Liver (tissue), 3 donors: ENCODE results near the gene IGFL4.

ENCODE experiments used
- EGR1 ChIP-seq, 2 donors: IDR thresholded peaks; 2 replicates each; pipeline ENCODE4 v1.6.1; 2016 to 2018; ENCODE audit warnings: antibody characterized with exemption in 2 of 2, low read depth in 2 of 2
- FOXA1 ChIP-seq: IDR thresholded peaks from 2 replicates; pipeline ENCODE4 v1.6.1; 2016; ENCODE audit warnings: antibody characterized with exemption
- GABPA ChIP-seq, 2 donors: IDR thresholded peaks in 1 of 2; conservative IDR thresholded peaks in 1 of 2; 2 replicates each; pipeline ENCODE4 v1.6.1; 2016; ENCODE audit warnings: antibody characterized with exemption in 2 of 2, mild to moderate bottlenecking in 1 of 2, moderate library complexity in 1 of 2
- TF ChIP-seq, protein P1 (sequence below): fragments of 150-350 bp; IDR thresholded peaks from 2 replicates; pipeline ENCODE4 v1.5.1; 2017; ENCODE audit warnings: improper control_type of control experiment, low read depth, low read length; ENCODE audit not compliant: missing input control
- TF ChIP-seq, protein P2 (sequence below): IDR thresholded peaks from 2 replicates; pipeline ENCODE4 v1.6.1; 2016; ENCODE audit warnings: antibody characterized with exemption
- donor health status: healthy.
- donor health status: healthy.

DNA sequence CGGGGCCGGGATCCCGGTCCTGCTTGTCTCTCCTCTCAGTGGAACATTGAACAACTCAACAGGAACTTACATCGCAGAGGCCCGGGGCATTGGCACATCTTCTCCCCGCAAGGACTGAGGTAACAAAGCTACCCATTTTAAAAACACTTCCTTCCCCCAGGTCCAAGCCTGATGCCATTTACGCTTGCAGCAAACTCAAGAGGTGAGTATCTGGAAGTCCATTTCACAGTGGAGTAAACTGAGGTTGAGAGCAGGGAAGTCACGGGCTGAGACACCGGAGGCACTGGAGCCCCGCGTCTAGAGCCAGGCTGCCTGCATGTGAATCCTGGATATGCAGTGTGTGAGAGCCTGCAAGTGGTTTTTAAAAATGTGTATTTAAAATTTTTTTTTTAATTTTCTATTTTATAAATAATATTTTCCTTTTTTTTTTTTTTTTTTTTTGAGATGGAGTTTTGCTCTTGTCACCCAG lies 17.5 kb downstream of the IGFL4 start:
- TF ChIP-seq, protein P1, sequence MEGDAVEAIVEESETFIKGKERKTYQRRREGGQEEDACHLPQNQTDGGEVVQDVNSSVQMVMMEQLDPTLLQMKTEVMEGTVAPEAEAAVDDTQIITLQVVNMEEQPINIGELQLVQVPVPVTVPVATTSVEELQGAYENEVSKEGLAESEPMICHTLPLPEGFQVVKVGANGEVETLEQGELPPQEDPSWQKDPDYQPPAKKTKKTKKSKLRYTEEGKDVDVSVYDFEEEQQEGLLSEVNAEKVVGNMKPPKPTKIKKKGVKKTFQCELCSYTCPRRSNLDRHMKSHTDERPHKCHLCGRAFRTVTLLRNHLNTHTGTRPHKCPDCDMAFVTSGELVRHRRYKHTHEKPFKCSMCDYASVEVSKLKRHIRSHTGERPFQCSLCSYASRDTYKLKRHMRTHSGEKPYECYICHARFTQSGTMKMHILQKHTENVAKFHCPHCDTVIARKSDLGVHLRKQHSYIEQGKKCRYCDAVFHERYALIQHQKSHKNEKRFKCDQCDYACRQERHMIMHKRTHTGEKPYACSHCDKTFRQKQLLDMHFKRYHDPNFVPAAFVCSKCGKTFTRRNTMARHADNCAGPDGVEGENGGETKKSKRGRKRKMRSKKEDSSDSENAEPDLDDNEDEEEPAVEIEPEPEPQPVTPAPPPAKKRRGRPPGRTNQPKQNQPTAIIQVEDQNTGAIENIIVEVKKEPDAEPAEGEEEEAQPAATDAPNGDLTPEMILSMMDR: no peak
- TF ChIP-seq, protein P2, sequence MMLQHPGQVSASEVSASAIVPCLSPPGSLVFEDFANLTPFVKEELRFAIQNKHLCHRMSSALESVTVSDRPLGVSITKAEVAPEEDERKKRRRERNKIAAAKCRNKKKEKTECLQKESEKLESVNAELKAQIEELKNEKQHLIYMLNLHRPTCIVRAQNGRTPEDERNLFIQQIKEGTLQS: no peak
- no peak for TF ChIP-seq GABPA (IDR thresholded peaks at IDR 0.05 in 1 of 2, conservative IDR thresholded peaks at IDR 0.05 in 1 of 2)
- no peak for TF ChIP-seq FOXA1
- no peak for TF ChIP-seq EGR1 (IDR thresholded peaks at IDR 0.05; ENCODE audit: low read depth in 2 of 2)
